Ectodermal cell (in vitro differentiated cells): ENCODE data around the gene GABPB2.
"Not testable (repeated sequence)": the region's sequence is repeated elsewhere in the genome, so short reads cannot be mapped to it uniquely, and the experiment has no call there.

Experiments
- H3K27ac ChIP-seq: 2 replicates; pipeline ENCODE4 v1.7.0; 2013; ENCODE audit warnings: mild to moderate bottlenecking, low read depth, low read length; ENCODE audit not compliant: insufficient read depth, poor library complexity, severe bottlenecking
- H3K27me3 ChIP-seq: 2 replicates; pipeline ENCODE4 v1.7.0; 2013; ENCODE audit warnings: mild to moderate bottlenecking, low read length; ENCODE audit not compliant: insufficient read depth, control insufficient read depth, poor library complexity, severe bottlenecking
- H3K36me3 ChIP-seq: one replicate; pipeline ENCODE4 v1.7.0; 2013; ENCODE audit warnings: low read length; ENCODE audit not compliant: control insufficient read depth, insufficient read depth
- H3K4me1 ChIP-seq: one replicate; pipeline ENCODE4 v1.7.0; 2013; ENCODE audit warnings: low read length; ENCODE audit not compliant: control insufficient read depth, insufficient read depth
- H3K4me3 ChIP-seq: 2 replicates; pipeline ENCODE4 v1.7.0; 2013; ENCODE audit warnings: low read depth, low read length, control low read depth; ENCODE audit not compliant: insufficient read depth
- H3K9me3 ChIP-seq: 2 replicates; pipeline ENCODE4 v1.7.0; 2013; ENCODE audit warnings: mild to moderate bottlenecking, low read length, moderate library complexity; ENCODE audit not compliant: control insufficient read depth
- WGBS, 2 experiments: methylation state at CpG; one replicate each; pipeline ENCODE4 v1.1.7; 2013; ENCODE audit warnings: missing lambda C conversion rate in 2 of 2; 5-methylcytosine and 5-hydroxymethylcytosine counted together

The GABPB2 gene

DNA sequence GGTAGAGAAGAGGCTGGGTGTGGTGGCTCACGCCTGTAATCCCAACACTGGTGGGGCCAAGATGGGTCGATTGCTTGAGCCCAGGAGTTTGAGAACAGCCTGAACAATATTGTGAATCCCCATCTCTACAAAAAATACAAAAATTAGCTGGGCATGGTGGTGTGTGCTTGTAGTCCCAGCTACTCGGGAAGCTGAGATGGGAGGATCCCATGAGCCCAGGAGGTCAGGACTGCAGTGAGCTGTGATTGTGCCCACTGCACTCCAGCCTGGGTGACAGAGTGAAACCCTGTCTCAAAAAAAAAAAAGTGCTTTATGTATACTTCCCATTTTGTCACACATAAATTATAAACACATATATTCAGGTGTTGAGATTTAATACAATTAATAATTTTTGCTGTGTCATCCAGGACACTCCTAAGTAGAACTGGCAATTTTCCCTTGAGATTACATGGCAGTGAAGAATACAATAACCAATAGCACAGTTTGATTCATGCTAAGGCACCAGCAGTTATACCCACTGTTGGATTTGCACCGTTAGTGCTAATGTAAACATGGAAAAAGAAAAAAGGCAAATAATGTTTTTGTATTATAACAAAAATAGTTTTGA, 15.5 kb downstream of the GABPB2 start:
- 80 to 94% methylated on average over 4 of the region's 4 CpGs for WGBS, 2 experiments
- Histone ChIP-seq H3K9me3 (no peaks in the 10 kb centered on the region), H3K27ac (no peak overlapping the region), H3K27me3 (no peaks in the 10 kb centered on the region), H3K4me3 (no peak overlapping the region), H3K36me3 (no peaks in the 10 kb centered on the region), H3K4me1 (no peaks in the 10 kb centered on the region)

DNA sequence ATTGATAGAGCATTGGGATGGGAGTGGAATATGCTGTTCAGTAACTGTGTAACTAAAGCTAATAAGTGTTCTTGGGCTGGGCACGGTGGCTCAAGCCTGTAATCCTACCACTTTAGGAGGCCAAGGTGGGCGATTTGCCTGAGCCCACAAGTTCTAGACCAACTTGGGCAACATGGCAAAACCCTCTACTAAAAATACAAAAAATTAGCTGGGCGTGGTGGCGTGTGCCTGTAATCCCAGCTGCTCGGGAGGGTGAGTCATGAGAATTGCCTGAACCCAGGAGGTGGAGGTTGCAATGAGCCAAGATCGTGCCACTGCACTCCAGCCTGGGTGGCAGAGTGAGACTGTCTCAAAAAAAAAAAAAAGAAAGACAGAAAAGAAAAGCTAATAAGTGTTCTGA, 26.9 kb downstream of the GABPB2 start:
- H3K9me3 ChIP-seq, H3K4me3 ChIP-seq, H3K27me3 ChIP-seq, H3K27ac ChIP-seq, H3K36me3 ChIP-seq, H3K4me1 ChIP-seq: not testable (repeated sequence)
- 90 to 92% methylated on average over 6 of the region's 6 CpGs for WGBS, 2 experiments

DNA sequence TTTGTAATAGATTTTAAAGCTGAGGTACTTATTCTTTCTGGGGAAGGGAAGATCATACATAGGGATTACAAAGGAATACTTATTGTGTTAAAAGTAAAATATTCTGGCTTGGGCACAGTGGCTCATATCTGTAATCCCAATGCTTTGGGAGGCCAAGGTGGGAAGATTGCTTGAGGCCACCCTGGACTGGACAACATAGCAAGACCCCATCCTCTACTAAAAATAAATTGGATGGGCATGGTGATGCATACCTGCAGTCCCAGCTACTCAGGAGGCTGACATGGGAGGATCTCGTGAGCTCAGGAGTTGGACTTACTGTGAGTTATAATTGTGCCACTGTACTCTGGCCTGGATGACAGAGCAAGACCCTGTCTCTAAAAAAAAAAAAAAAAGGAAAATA, 27.6 kb downstream of the GABPB2 start:
- Histone ChIP-seq H3K9me3 (no peaks in the 10 kb centered on the region), H3K27ac (no peak overlapping the region), H3K27me3 (no peaks in the 10 kb centered on the region), H3K4me1 (no peaks in the 10 kb centered on the region), H3K36me3 (no peaks in the 10 kb centered on the region), H3K4me3 (no peak overlapping the region)
- 88 to 95% methylated on average over 1 of the region's 1 CpG for WGBS, 2 experiments

DNA sequence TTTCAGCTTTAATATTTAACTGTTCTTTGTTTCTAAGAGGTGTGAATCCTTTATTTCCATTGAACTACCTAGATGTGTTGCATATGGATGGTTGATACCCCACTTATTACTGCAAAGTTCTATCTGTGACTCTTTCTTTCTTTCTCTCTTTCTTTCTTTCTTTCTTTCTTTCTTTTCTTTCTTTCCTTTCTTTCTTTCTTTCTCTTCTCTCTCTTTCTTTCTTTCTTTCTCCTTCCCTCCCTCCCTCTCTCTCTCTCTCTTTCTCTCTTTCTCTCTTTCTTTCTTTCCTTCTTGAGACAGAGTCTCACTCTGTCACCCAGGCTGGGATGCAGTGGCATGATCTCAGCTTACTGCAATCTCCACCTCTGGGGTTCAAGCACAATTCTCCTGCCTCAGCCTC, 34.1 kb downstream of the GABPB2 start:
- H3K36me3 ChIP-seq = no peaks in the 10 kb centered on the region
- H3K27ac ChIP-seq = no peak overlapping the region
- no peak overlapping the region for H3K4me3 ChIP-seq
- no peaks in the 10 kb centered on the region for H3K4me1 ChIP-seq
- H3K27me3 ChIP-seq = no peaks in the 10 kb centered on the region
- no peaks in the 10 kb centered on the region for H3K9me3 ChIP-seq

DNA sequence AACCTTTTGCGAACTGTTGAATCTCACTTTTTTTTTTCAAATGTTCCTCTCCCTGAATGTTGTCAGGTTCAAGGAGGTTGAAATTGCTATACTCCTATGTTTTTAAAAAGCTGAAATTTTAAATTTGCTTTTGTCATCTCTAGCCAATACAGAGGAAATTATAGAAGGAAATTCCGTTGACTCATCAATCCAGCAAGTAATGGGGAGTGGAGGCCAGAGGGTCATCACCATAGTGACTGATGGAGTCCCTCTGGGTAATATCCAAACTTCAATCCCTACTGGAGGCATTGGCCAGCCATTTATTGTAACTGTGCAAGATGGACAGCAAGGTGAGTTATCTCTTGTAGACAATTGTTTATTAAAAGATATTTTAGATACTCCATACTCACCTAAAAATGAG, 36.3 kb downstream of the GABPB2 start:
- Histone ChIP-seq H3K4me1 (no peaks in the 10 kb centered on the region), H3K27ac (no peak overlapping the region), H3K27me3 (no peaks in the 10 kb centered on the region), H3K9me3 (no peaks in the 10 kb centered on the region), H3K4me3 (no peak overlapping the region), H3K36me3 (no peaks in the 10 kb centered on the region)
- WGBS, 2 experiments = 87 to 88% methylated on average over 2 of the region's 2 CpGs

DNA sequence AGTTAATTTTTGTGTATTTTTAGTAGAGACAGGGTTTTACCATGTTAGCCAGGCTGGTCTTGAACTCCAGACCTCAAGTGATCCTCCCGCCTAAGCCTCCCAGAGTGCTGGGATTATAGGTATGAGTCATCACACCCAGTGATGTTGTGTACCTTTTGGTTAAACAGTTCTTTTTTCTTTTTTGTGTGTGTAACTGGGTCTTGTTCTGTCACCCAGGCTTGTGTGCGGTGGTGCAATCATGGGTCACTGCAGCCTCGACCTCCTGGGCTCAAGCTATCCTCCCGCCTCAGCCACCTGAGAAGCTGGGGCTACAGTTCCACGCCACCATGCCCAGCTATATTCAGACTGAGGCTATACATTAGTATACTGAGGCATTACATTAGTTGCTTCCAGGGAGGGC, 37.8 kb downstream of the GABPB2 start:
- Histone ChIP-seq H3K36me3 (no peaks in the 10 kb centered on the region), H3K4me1 (no peaks in the 10 kb centered on the region), H3K27ac (no peak overlapping the region), H3K4me3 (no peak overlapping the region), H3K27me3 (no peaks in the 10 kb centered on the region), H3K9me3 (no peaks in the 10 kb centered on the region)
- WGBS, 2 experiments = 93 to 98% methylated on average over 5 of the region's 5 CpGs

DNA sequence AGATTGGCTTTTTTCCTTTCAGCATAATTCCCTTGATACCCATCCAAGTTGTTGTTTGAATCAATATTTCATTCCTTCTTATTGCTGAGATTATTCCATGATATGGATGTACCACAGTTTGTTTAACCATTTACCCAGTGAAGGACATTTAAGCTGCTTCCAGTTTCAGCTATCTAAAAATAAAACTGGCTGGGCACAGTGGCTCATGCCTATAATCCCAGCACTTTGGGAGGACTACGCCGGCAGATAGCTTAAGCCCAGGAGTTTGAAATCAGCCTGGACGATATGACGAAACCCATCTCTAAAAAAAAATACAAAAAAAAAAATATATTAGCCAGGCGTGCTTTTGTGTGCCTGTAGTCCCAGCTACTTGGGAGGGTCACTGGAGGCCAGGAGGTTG, 43.3 kb downstream of the GABPB2 start:
- Histone ChIP-seq H3K36me3 (no peaks in the 10 kb centered on the region), H3K4me3 (no peak overlapping the region), H3K27me3 (no peaks in the 10 kb centered on the region), H3K27ac (no peak overlapping the region), H3K4me1 (no peaks in the 10 kb centered on the region), H3K9me3 (no peaks in the 10 kb centered on the region)
- WGBS, 2 experiments = 89 to 92% methylated on average over 5 of the region's 5 CpGs

DNA sequence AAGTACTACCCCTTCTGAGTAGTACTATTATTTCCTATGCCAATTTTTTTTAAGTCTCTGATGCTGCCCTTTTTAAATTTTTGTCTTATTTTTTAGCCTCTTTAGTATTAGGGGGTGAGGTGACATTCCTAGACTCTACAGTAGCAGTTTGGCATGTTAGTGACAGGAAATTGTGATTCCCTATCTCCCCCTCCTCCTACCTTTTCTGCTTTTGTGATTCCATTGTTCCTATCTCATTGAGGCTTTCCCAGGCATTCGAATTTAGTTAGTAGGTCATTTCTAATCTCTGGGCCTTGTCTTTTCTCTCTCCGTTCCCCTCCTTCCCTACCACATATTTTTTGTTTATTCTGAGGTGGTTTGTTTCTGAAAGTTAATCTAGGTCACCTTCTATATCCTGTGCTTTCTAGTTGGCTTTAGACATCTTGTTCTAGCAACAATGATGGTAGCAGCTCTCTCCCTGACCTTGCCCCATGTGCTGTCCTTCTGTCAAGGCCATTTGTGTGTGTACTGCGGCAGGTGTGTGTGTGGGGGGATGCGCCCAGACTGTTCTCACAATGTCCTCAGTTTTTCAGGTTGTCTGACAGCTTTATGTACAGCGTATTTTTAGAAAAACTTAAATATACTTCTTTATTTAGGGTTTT, 54.3 kb downstream of the GABPB2 start:
- Histone ChIP-seq H3K4me3 (no peak overlapping the region), H3K4me1 (no peaks in the 10 kb centered on the region), H3K27ac (no peak overlapping the region), H3K9me3 (no peaks in the 10 kb centered on the region), H3K36me3 (no peaks in the 10 kb centered on the region), H3K27me3 (no peaks in the 10 kb centered on the region)
- 69 to 77% methylated on average over 3 to 5 of the region's 5 CpGs for WGBS, 2 experiments

DNA sequence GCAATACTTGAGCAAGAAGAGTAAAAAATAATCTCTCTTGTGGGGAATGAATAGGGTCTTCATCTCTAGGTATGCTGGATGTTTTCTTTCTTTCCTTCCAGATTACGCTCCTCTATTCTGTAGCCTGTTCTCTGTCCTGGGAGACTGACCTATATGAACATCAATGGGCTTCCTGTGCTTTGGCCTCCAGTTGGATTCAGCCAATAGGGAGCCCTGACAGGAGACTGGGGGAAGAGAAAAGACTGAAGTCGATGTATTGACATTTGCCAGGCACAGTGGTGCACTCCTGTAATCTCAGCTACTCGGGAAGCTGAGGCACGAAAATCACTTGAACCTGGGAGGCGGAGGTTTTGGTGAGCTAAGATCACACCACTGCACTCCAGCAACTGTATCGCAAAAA, 58.2 kb downstream of the GABPB2 start:
- 77 to 82% methylated on average over 6 of the region's 6 CpGs for WGBS, 2 experiments
- H3K9me3 ChIP-seq = no peaks in the 10 kb centered on the region

DNA sequence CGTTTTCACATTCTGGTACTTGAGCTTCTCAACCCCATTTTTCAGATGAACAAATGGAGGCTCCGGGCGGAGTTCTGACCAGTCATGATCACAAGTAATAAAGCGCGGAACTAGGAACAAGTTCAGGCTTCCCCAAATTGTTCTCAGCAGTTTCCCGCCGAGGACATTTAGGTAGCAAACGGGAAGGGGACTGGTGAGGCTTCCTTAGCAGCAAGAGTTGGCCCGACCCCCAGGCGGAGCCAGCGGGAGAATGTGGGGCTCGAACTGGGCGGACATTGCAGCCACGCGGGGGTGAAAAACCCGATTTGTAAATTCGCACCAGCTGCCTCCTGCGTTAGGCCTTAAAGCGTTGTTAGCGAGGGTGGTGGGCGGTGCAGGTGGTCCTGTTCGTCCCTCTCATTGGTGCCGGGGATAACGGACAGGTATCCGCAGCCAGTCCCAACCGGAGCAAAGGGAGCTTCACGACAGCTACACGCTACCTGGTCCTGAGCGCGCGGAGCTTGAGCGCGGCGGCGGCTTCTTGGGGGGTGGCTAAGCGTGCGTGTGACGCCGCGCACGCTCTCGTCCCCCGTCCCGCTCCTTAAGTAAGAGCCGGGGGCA, 60.5 kb downstream of the GABPB2 start:
- H3K27me3 ChIP-seq = peaks cover 32% of the 10 kb centered on the region
- peaks cover 11% of the 10 kb centered on the region for H3K4me1 ChIP-seq
- peak overlapping the region; percentile 33 for H3K4me3 ChIP-seq
- no peak overlapping the region for H3K27ac ChIP-seq
- H3K9me3 ChIP-seq = no peaks in the 10 kb centered on the region
- peaks cover 5% of the 10 kb centered on the region for H3K36me3 ChIP-seq
- 15 to 16% methylated on average over 45 of the region's 45 CpGs for WGBS, 2 experiments

More for the DNA sequence above, 58.2 kb downstream of the GABPB2 start:
- H3K36me3 ChIP-seq = no peaks in the 10 kb centered on the region
- H3K27ac ChIP-seq = no peak overlapping the region
- H3K4me3 ChIP-seq = no peak overlapping the region
- peaks cover 32% of the 10 kb centered on the region for H3K27me3 ChIP-seq
- peaks cover 11% of the 10 kb centered on the region for H3K4me1 ChIP-seq
